IMR-90 (cell line): ENCODE data around the gene MOCOS. TPM values are rescaled to one million over a fixed set of nuclear protein-coding genes. Genes with fewer than 3 reads are reported as not detected.

Experiments used
- ATAC-seq: fragments of 200-7000 bp; cut with Tn5 transposase; 2 replicates; pipeline ENCODE4 v1.9.1; 2020; ENCODE audit warnings: low read depth, mild to moderate bottlenecking, moderate library complexity
- BruUV-seq: library from RNA; stranded (reverse); fragments of 400-500 nt; replicated peaks from 2 replicates; lab custom pipeline; 2021; lab: Mats Ljungman, UMichigan
- CTCF ChIA-PET: fragments of 300-600 bp; formaldehyde crosslinking; extraction: SDS; loops from one replicate; lab custom pipeline; 2021; ENCODE audit warnings: antibody characterized with exemption; lab: Yijun Ruan, JAX
- POLR2A ChIA-PET: fragments of 300-600 bp; sonication (Branson Sonifier 250); formaldehyde crosslinking; loops from one replicate; lab custom pipeline; 2022; ENCODE audit warnings: antibody characterized with exemption; ENCODE audit not compliant: unreplicated experiment; lab: Charles Lee
- DNase-seq: peaks from one replicate; pipeline ENCODE4 v3.0.0; 2013
- H2AFZ ChIP-seq: replicated peaks from 2 replicates; pipeline ENCODE3; 2013; ENCODE audit warnings: low read length, mild to moderate bottlenecking; ENCODE audit not compliant: poor library complexity
- H2AK5ac ChIP-seq: 2 replicates; pipeline ENCODE4 v1.6.1; 2013; ENCODE audit warnings: low read depth, low read length, inconsistent platforms
- H2AK9ac ChIP-seq: replicated peaks from 2 replicates; pipeline ENCODE3; 2013; ENCODE audit warnings: mild to moderate bottlenecking, low read depth, low read length, moderate library complexity; ENCODE audit not compliant: poor library complexity
- H2BK120ac ChIP-seq: 2 replicates; pipeline ENCODE4 v1.6.1; 2013; ENCODE audit warnings: low read depth, low read length, inconsistent platforms
- H2BK15ac ChIP-seq: 3 replicates; pipeline ENCODE4 v1.6.1; 2013; ENCODE audit warnings: low read depth, low read length, inconsistent platforms
- H2BK20ac ChIP-seq: 2 replicates; pipeline ENCODE4 v1.6.1; 2013; ENCODE audit warnings: low read depth, mild to moderate bottlenecking, inconsistent platforms, low read length, moderate library complexity
- H2BK5ac ChIP-seq: 2 replicates; pipeline ENCODE4 v1.6.1; 2013; ENCODE audit warnings: mild to moderate bottlenecking, low read depth, low read length, inconsistent platforms; ENCODE audit not compliant: poor library complexity, severe bottlenecking
- H3K14ac ChIP-seq: replicated peaks from 2 replicates; pipeline ENCODE4 v1.6.1; 2013; ENCODE audit warnings: low read depth, low read length, inconsistent platforms
- H3K18ac ChIP-seq: 2 replicates; pipeline ENCODE4 v1.6.1; 2013; ENCODE audit warnings: low read depth, low read length, control low read depth
- H3K23ac ChIP-seq: 2 replicates; pipeline ENCODE4 v1.6.1; 2013; ENCODE audit warnings: low read depth, low read length, inconsistent platforms
- H3K27ac ChIP-seq: 2 replicates; pipeline ENCODE4 v1.5.1; 2013; ENCODE audit warnings: mild to moderate bottlenecking, control low read depth, low read length; ENCODE audit not compliant: insufficient read depth
- H3K27me3 ChIP-seq: 2 replicates; pipeline ENCODE4 v1.6.1; 2013; ENCODE audit warnings: low read length; ENCODE audit not compliant: control insufficient read depth, insufficient read depth
- H3K36me3 ChIP-seq: 2 replicates; pipeline ENCODE4 v1.6.1; 2013; ENCODE audit warnings: low read length, mixed read lengths; ENCODE audit not compliant: control insufficient read depth, insufficient read depth
- H3K4ac ChIP-seq: 2 replicates; pipeline ENCODE4 v1.6.1; 2013; ENCODE audit warnings: low read depth, low read length, inconsistent platforms
- H3K4me1 ChIP-seq: 2 replicates; pipeline ENCODE4 v1.6.1; 2013; ENCODE audit warnings: low read length, mixed read lengths; ENCODE audit not compliant: control insufficient read depth, insufficient read depth
- H3K4me2 ChIP-seq: 2 replicates; pipeline ENCODE4 v1.6.1; 2013; ENCODE audit warnings: low read depth, mild to moderate bottlenecking, control low read depth, low read length, moderate library complexity
- H3K4me3 ChIP-seq: 2 replicates; pipeline ENCODE4 v1.5.1; 2013; ENCODE audit warnings: low read depth, mild to moderate bottlenecking, control low read depth, low read length, moderate library complexity; ENCODE audit not compliant: insufficient read depth
- H3K56ac ChIP-seq: 2 replicates; pipeline ENCODE4 v1.6.1; 2013; ENCODE audit warnings: low read length, inconsistent platforms; ENCODE audit not compliant: insufficient read depth; ENCODE audit errors: extremely low read depth
- H3K79me1 ChIP-seq, 2 experiments: 2 replicates each; pipeline ENCODE4 v1.6.1; 2013; ENCODE audit warnings: low read length in 2 of 2, inconsistent platforms in 1 of 2, low read depth in 1 of 2
- H3K9ac ChIP-seq: 2 replicates; pipeline ENCODE4 v1.6.1; 2013; ENCODE audit warnings: low read depth, low read length, control low read depth
- H3K9me1 ChIP-seq: 2 replicates; pipeline ENCODE4 v1.6.1; 2013; ENCODE audit warnings: low read length, inconsistent platforms; ENCODE audit not compliant: insufficient read depth
- H3K9me3 ChIP-seq: 2 replicates; pipeline ENCODE4 v1.6.1; 2013; ENCODE audit warnings: low read length; ENCODE audit not compliant: control insufficient read depth, insufficient read depth
- H4K20me1 ChIP-seq: 2 replicates; pipeline ENCODE4 v1.6.1; 2013; ENCODE audit warnings: low read length, inconsistent platforms; ENCODE audit not compliant: insufficient read depth
- H4K5ac ChIP-seq: 2 replicates; pipeline ENCODE4 v1.6.1; 2013; ENCODE audit warnings: mild to moderate bottlenecking, low read depth, low read length, control low read depth
- H4K8ac ChIP-seq, 2 experiments: 2 replicates each; pipeline ENCODE4 v1.6.1; 2013; ENCODE audit warnings: low read depth in 2 of 2, low read length in 2 of 2, control low read depth in 1 of 2, inconsistent platforms in 1 of 2
- H4K91ac ChIP-seq: 2 replicates; pipeline ENCODE4 v1.6.1; 2013; ENCODE audit warnings: low read depth, low read length, inconsistent platforms; ENCODE audit not compliant: insufficient read depth
- BHLHE40 ChIP-seq: fragments of 150-350 bp; IDR thresholded peaks from 2 replicates; pipeline ENCODE4 v1.6.1; 2016; ENCODE audit warnings: mild to moderate bottlenecking, low read depth, low read length
- RAD21 ChIP-seq: IDR thresholded peaks from 2 replicates; pipeline ENCODE4 v1.6.1; 2012; ENCODE audit warnings: low read length, improper control_type of control experiment
- RFX5 ChIP-seq: IDR thresholded peaks from 2 replicates; pipeline ENCODE4 v1.8.0; 2012; ENCODE audit warnings: low read depth, mild to moderate bottlenecking, low read length, moderate library complexity
- WGBS, 2 experiments: methylation state at CpG; one replicate each; pipeline versions ENCODE4 v1.1.5 to v1.1.7; 2013; ENCODE audit warnings: missing lambda C conversion rate in 2 of 2; ENCODE audit not compliant: insufficient read length in 1 of 2; ENCODE audit errors: extremely low coverage in 2 of 2; 5-methylcytosine and 5-hydroxymethylcytosine counted together
- dilution Hi-C: fragments of 300-500 bp; cut with HindIII; formaldehyde crosslinking; loops from one replicate; pipeline ENCODE4 v1.14.3; 2018; ENCODE audit warnings: low sequenced_read_pairs; ENCODE audit not compliant: unreplicated experiment
- in situ Hi-C: fragments of 300-500 bp; cut with MboI; formaldehyde crosslinking; loops from 3 replicates; pipeline ENCODE4 v1.14.3; 2019; ENCODE audit warnings: low sequenced_read_pairs, inconsistent platforms, mixed read lengths
- intact Hi-C: fragments of 100-400 bp; cut with micrococcal nuclease; formaldehyde crosslinking; loops from 2 replicates; pipeline ENCODE4 v1.10.0; 2022
- polyA plus RNA-seq, 3 experiments: library from polyadenylated mRNA; depleted of rRNA; stranded (reverse); fragments of >200 nt; gene quantifications; 2 replicates each; pipeline ENCODE4 v1.2.3, GENCODE V29; 2012; ENCODE audit warnings: low replicate concordance in 1 of 3
- total RNA-seq: library from RNA; depleted of rRNA; stranded (reverse); fragments of >200 nt; gene quantifications from 2 replicates; pipeline ENCODE4 v1.2.3, GENCODE V29; 2012
- TF ChIP-seq, protein P1 (sequence below): conservative IDR thresholded peaks from 2 replicates; pipeline ENCODE4 v1.5.1; 2012; ENCODE audit warnings: mild to moderate bottlenecking, low read depth, low read length, improper control_type of control experiment

MOCOS gene
- total and polyA plus RNA-seq, 2 of the 4 experiments (the other 2 are of a cell fraction), result 1.1 to 2.2 TPM

DNA sequence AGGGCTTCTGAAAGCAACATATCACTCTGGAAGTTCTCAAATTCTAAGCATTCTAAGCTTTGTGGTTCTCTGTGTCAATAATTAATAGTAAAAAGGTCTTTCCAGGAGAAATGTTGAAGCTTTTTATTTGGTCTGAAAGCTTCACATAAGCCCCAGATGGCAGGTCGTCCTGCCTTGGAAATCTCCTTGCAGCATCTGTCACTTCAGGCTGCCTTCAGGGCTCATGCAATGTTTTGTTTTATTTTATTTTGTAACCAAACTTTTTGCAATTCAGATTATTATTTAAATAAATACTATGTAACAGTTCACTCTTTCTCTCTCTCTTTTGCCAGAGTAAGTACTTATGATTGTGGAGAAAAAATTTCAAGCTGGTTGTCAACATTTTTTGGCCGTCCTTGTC is 63.5 kb downstream of the MOCOS start:
- intact Hi-C loops (no loop called here), in situ Hi-C loops (no loop called here), dilution Hi-C loops (no loop called here)
- Histone ChIP-seq H3K4me2 (no peak overlapping the region), H3K79me1 (no peaks in the 10 kb centered on the region), H4K91ac (no peak overlapping the region), H3K23ac (no peak overlapping the region), H3K9me3 (peaks cover 4% of the 10 kb centered on the region; the same call in 1 of the 2 replicates), H3K4ac (no peak overlapping the region), H3K4me1 (peaks cover 2% of the 10 kb centered on the region; the same call in 1 of the 2 replicates), H4K5ac (no peak overlapping the region), H3K9me1 (no peaks in the 10 kb centered on the region; the same call in 1 of the 2 replicates), H4K8ac (no peak overlapping the region), H3K56ac (no peak overlapping the region), H2AFZ (no peak overlapping the region), H2AK9ac (no peak overlapping the region), H3K14ac (no peak overlapping the region), H2BK5ac (no peak overlapping the region), H2BK15ac (no peak overlapping the region), H2BK20ac (no peak overlapping the region), H3K4me3 (no peak overlapping the region), H3K18ac (no peak overlapping the region), H3K27ac (no peak overlapping the region), H3K27me3 (no peaks in the 10 kb centered on the region), H2AK5ac (no peak overlapping the region), H3K9ac (no peak overlapping the region), H3K36me3 (peaks cover 8% of the 10 kb centered on the region), H4K20me1 (no peaks in the 10 kb centered on the region), H2BK120ac (no peak overlapping the region)
- ATAC-seq (no peak), DNase-seq (no peak)
- POLR2A ChIA-PET, result no interaction called here
- TF ChIP-seq, protein P1, sequence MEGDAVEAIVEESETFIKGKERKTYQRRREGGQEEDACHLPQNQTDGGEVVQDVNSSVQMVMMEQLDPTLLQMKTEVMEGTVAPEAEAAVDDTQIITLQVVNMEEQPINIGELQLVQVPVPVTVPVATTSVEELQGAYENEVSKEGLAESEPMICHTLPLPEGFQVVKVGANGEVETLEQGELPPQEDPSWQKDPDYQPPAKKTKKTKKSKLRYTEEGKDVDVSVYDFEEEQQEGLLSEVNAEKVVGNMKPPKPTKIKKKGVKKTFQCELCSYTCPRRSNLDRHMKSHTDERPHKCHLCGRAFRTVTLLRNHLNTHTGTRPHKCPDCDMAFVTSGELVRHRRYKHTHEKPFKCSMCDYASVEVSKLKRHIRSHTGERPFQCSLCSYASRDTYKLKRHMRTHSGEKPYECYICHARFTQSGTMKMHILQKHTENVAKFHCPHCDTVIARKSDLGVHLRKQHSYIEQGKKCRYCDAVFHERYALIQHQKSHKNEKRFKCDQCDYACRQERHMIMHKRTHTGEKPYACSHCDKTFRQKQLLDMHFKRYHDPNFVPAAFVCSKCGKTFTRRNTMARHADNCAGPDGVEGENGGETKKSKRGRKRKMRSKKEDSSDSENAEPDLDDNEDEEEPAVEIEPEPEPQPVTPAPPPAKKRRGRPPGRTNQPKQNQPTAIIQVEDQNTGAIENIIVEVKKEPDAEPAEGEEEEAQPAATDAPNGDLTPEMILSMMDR, result no peak
- no peak for TF ChIP-seq RAD21
- TF ChIP-seq RFX5, result no peak
- TF ChIP-seq BHLHE40, result no peak
- CTCF ChIA-PET, result no interaction called here
- no TSS peak for BruUV-seq
- no CpG with 5 or more reads among the region's 2 CpGs for WGBS, 2 experiments
